ENCODE data around the gene CD79B.
"Not testable (repeated sequence)": the region's sequence is repeated elsewhere in the genome, so short reads cannot be mapped to it uniquely, and the experiment has no call there.

Gene CD79B

GRCh38 chr17:63882626-63883126, 49.5 kb downstream of the CD79B start:
- in situ Hi-C loops (cut with HindIII; ENCODE audit: low sequenced_read_pairs): not testable (repeated sequence)

GRCh38 chr17:63881935-63882601, 50.1 kb downstream of the CD79B start, which contains the start of gene GH2:
Gene GH2, minus strand, starts transcription at chr17:63881944. Its CDS starts 143 bp downstream, at chr17:63881801.
- in situ Hi-C loops (cut with HindIII; ENCODE audit: low sequenced_read_pairs): no loop called here

GRCh38 chr17:63881337-63881736, 50.8 kb downstream of the CD79B start:
- in situ Hi-C loops (cut with HindIII; ENCODE audit: low sequenced_read_pairs): not testable (repeated sequence)

GRCh38 chr17:63880706-63881105, 51.4 kb downstream of the CD79B start:
- in situ Hi-C loops (cut with HindIII; ENCODE audit: low sequenced_read_pairs): no loop called here
